NOMO-1 (cell line): Measurements from ENCODE around the gene OPHN1.
A peak's percentile ranks its signal among the peaks of the same experiment; 100 is the strongest.

Source experiments
- DNase-seq, 2 experiments: peaks; one replicate each; lab custom pipeline; 2025; ENCODE audit not compliant: unreplicated experiment in 2 of 2; lab: John Stamatoyannopoulos, UW

OPHN1 gene

DNA sequence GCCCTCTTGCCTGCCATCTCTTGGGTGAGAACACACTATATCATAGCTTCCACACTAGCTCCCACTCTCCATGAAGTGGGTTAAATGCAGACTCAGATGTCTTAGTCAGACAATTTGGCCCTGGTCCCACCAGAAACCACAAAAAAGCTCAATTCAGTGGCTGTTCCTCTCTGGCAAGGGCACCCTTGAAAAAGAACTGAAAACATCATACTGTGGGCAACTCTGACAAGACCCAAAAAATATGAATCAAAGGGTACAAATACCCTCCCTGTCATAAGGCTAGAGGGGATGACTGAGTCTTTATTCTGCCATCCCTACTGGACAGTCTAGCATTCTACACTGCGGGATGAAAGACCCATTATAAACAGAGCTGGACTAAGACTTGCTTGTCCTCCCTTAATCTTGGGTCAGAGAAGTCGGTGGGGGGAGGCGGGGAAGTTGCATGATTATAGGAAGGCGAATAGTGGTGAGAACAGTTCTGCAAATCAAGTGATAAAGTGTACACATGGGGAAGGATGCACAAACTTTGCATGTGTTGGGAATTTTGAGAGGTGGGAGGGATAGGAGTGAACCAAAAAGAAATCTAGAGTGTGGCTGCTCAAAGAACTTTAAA lies 172.1 kb downstream of the OPHN1 start:
- DNase-seq = no peak

DNA sequence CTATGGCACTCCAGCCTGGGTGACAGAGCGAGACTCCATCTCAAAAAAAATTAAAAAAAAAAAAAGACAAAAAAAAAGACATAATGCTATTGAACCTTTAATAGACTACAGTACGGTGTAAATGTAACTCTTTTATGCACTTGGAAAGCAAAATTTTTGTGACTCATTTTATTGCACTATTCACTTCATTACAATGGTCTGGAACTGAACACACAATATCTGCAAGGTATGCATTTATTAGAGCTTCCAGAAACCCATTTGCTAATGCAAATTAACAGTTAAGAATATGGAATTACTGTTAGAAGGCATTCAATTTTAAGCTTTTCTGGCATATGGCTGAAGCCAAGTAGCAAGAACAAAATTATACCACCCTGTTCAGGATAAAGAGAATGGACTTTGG lies 176.3 kb downstream of the OPHN1 start:
- no peak for DNase-seq

DNA sequence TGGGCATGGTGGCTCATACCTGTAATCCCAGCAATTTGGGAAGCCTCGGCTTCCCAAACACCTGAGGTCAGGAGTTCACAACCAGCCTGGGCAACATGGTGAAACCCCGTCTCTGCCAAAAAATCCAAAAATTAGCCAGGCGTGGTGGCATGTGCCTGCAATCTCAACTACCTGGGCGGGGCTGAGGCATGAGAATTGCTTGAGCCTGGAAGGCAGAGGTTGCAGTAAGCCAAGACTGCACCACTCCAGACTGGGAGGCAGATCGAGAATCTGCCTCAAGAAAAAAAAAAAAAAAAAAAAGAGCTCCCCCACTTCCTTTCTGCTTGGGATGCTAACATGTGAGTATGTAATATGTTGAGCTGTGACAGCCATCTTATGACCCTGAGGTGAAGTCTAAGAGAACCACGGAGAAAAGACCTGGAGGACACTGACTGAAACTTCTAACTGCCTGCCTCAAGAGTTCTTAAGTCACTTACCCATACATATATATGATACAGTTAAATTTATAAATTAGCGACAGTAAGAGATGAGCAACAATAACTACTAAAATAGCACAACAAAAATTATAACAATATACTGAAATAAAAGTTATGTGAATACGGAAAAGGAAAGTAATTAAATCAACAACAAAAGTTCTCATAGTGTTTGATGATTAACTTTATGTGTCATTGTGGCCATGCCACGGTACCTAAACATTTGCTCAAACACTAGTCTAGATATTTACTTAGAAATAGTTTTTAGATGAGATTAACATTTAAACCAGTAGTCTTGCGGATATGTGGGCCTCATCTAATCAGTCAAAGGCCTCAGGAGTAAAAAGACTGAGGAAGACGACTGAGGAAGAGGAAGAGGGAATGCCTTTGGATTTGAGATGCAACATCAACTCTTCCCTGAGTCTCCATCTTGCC lies 178.3 kb downstream of the OPHN1 start:
- no peak for DNase-seq

DNA sequence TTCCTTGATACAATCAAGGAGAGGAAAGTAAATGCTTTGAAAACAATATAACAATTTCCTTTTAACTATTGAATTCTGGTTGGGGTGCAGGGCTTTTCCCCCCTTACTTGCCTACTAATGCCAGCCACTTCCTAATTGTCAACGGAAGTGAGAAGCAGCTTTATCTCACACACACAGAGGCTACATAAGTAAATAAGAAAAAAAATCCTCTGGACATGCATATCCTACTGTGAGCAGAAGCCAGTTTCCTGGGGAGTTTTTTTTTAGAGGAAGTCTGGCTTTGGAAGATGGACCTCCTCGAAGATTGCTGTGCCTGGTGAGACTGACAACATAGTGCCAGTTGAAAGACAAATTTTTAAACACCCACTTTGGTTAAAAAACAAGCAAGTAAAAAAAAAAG lies 180.6 kb downstream of the OPHN1 start:
- DNase-seq = no peak

DNA sequence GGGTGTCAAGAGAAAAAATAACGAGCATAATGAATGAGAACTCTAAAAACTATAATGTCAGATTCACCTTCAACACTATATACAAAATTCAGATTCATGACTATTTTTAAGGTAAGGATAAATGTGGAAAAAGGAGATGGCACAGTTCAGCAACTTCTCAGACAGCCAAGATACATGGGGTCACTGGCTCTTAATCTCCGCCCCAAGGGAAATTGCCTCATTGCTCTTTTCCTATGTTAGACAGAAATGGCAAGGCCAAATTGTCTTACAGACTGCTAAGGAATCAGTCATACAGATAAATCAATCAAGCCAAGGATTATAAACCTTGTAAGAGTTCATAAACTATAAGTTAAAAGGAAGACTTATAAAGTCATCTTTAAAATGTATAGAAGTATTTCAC lies 183.4 kb downstream of the OPHN1 start:
- no peak for DNase-seq

DNA sequence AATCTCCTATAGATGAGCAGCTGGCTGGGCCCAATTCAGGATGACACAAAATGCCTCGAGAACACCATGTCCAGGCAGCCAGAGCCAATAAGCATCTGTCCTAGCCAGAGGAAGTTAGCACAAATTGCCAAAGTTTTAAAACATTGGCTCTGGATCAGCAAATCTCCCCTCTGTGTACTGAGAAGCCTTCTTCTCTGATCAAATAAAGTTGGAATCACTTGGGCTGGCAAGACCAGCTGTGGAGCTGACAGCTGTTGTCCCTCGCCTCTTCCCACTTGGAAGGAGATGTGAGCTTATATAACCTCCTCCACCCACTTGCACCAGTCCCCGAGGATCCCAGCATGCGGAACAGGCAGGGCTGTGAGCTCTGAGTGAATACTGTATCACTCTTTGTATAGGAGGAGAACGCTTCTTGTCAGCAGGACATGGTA lies 183.9 kb downstream of the OPHN1 start:
- no peak for DNase-seq

DNA sequence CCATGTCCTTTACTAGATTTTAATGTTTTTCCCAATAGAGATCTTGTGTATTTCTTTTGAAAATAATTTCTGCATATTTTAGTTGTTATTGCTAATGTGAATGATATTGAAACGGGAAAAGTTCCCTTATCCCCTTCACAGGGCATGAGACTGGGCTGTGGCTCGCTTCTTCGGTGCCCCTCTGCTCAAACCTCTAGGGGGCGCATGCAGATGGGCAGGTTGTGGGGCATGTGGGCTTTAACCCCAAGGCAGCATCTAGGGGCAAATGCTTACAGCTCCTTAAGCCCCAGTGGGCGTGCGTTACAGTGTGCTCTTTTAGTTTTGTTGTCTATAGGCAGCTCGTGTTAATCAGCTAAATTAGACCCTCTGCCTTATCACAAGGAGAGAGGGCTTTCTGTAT lies 194.7 kb downstream of the OPHN1 start:
- DNase-seq = peak in 1 of 2 experiments; percentile 6

DNA sequence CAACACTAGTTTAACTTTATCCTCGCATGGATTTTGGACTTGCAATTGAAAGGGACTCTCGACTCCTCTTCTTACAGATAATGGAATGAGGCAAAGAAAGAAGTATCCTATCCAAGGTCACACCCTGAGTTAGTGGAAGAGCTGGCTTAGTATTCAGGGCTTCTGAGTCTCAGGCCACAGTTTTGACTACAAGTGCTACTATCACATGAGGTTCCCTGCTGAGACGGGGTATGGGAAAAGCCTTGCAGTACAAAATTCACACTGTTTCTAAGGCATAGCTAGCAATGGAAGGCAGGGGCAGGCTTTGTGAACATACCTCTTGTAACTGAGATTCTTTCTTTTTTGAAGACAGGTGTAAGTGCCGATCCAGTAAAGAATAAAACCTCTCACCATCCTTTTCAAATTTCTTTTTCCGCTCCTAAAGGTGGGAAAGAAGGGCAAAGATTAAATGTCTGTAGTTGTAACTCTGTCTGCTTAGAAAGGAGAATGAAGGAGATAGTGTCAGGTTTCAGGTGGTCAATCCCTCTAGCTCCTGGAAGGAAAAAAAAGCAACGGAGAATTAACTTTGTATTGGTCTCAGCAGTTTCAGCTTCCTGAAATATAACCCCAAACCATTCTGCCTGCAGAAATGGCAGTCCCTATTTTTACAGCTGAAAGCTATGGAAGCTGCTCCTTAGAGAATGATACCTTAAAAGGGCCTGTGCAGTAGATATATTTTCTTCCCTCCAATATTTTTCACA lies 199.0 kb downstream of the OPHN1 start:
- no peak for DNase-seq

DNA sequence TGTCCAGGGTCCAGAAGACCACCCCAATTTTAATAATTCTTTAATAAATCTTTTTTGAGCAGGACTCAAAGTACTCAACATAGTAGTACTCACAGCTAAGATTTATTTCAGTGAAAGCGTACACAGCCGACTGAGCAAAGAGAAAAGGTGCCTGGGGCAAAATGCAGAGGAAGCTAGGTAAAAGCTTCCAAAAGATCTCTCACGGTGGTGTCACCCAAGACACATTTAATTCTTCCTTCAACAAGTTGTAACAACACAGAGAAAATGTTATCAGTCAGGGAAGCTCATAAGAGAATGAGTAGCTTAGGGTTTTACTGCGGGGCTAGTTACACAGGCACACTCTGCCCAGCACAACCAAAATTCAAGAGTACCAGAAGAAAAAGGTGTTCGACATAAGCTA lies 201.1 kb downstream of the OPHN1 start:
- no peak for DNase-seq

DNA sequence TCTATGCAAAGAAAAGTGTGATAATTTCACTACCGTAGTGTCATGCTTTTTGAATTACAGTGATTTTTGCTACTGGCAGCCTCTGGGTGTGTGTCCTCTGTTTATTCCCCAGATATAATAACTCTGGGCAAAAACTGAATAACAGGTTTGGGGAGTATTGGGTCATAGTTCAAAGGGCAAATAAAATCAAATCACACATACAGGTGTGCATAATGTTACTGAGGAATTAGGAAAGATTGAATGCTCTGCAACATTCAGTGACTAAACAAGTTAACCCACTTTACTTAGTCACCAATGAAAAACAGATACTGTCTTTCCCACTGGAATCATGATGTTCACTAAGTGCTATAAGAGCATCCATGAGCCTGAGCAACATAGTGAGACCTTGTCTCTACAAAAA lies 224.3 kb downstream of the OPHN1 start:
- DNase-seq = no peak

DNA sequence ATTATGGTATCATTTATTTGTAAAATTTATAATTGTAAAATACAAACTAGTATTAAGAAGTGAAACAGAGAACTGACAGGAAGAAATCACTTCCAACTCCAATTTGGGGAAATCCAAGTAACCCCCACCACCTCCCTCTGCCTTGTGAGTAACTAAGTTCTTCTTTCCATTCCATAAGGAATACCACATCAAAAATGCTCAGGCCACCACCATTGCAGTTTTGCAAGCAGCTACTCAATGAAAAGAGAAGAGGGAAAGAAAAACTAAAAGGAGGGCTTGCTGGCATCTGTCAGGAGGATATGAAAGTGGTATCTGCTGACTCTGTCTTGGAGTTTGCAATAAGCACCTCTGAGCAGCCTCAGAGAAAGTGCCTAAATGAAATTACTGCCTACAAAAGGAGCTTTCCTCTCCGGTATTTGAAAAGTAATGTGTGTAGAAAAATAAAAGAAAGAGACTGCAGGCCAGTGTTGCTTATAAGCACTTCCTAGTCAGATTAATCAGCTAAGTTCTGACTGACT lies 228.7 kb downstream of the OPHN1 start:
- no peak for DNase-seq

DNA sequence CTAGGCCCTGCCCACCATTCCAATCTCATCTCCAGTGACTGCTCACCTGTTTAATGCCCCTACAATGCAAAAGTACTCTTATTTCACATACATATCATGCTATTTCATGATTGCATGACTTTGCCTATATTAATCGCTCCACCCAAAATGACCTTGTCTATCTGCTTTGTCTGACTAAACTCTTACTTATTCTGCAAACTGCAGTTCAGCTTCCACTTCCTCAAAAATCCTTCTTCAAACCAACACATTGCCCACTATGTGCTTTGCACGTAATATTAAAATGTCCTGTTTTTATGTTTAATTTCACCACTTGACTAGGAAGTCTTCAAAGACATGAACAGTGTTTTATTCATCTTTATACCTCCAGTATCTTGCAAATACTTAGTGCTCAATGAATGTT lies 229.6 kb downstream of the OPHN1 start:
- DNase-seq = peak; percentile 11 to 48

DNA sequence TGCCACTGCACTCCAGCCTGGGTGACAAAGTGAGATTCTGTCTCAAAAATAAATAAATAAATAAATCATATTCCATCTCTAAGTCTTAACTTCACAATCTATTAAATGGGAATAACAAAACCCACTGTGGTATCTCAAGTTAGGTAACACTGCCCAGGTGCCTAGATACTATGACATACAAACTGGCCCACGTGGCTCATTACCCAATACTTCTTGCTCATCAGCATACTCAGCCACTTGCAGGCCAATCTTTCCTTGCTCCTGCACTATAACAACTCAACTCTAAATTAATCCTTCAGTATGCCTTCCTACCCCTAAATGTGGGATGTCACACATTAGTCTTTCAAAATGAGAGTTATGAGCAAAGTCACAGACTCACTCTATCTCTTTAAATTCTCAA lies 230.1 kb downstream of the OPHN1 start:
- DNase-seq = no peak

DNA sequence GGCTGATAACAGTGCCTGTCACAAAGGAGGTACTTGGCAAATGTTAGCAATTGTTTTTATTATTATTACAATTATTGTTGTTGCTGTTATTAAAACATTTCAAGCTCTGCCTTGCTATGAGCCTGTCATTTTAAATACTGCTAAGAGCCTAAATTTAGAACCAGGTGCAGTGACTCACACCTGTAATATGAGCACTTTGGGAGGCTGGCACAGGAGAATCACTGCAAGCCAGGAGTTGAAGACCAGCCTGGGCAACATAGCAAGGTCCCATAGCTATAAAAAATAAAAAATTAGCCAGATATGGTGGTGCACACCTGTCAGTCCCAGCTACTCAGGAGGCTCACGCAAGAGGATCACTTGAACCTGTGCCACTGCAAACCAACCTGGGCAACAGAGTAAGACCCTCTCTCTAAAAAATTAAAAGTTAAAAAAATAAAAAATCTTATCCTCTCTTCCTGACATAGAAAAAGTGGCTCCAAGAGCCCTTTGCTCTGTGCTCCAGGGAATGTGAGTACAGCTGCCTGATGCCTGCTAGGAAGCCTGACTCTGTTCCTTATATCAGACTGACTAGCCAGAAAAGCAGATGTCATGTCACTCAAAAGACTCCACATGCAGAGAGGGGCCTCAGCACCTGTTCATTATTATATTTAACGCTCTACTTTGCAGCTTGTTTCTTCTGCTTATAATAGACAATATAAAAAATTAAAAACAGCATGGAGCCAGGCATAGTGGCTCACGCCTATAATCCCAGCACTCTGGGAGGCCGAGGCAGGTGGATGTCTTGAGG lies 234.0 kb downstream of the OPHN1 start:
- DNase-seq = no peak

DNA sequence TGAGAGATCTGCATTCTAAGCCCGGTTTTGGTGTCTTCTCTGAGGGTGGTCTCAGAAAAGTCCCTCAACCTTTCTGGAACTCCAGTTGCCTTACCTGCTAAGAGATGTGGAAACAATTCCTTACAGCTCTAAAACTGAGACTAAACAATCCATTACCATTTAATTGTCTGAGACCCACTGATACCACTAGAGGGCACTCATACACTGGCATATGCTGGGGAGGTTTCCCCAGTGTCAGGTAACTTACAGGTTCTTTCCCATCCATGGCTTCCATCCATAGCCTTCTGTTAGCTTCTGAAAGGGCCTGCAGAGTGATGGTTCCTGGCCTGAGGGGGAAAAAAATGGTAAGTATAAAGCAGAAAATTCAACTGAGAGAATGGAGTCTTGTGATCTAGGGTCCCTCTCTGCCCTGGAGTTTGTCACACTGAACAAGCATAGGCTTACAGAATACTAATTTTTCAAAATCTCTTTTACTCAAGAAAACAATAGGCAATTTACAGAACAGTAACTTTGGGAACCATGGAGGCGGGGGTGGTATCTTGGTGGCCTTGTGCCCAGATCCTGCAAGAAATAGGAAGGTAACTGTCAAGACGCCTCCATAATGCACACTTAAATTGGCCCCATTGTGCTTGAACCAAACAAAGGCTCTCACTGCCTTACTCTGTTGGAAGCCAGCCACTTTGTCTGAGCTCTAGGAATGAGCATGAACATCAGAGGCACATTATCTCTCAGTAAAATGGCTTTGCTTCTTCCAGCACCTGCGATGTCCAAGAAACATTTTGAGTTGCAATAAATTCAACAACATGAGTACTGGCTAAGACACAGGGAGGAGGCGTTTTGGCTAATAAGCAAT lies 236.1 kb downstream of the OPHN1 start:
- DNase-seq = peak in 1 of 2 experiments; percentile 8

DNA sequence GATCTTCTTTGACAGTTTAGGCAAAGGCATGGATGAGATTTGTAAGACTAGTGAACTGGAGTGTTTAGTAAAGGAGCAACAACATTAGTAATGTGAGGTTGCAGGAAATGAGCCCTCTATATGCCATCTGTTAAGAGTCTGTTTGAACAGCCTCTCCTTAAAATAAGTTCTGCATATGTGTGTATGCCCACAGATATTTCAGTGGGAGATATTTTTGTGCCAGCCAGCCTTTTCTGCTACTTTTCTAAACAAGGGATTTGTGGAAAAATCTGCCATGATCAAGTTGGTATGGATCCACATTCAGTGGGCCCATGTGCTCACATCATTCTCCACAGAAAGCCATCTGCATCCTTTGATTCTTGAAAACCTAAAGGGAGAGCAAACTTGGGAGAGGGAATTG lies 237.7 kb downstream of the OPHN1 start:
- DNase-seq = no peak

DNA sequence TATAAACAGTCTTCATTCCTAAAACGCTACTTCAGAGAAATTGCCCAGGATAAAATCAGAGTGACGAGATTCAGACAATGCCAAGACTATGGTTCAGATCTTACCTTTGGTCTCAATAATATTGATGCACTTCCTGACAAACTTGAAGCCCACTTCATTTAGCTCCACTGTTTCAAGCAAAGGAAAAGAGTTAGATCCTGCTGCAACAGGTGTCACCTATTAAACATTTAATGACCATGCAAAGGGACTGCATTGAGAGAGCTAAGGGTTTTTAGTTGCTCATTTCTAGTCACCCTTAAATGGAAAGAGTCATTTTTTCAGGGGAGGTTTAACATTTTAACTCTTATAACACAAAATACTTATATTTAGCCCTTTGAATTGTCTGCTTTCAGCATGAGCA lies 239.5 kb downstream of the OPHN1 start:
- DNase-seq = no peak

DNA sequence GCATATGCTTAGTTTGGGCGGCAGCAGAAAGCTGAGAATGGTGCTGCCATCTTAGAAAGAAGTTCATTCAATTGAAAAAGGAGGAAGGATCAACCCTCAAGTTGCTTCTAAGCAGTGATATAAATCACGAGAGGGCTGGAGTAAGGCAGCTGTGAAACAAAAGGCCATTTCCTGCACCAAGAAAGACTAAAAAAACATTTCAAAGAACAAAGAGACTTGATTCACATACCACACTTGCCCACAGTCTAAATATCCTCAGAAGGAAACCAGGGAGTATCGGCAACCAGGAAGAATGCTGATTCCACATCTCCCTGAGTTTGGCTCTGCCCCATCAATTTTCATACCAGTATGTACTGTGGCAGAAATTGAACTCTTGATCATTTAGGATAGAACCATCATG lies 240.1 kb downstream of the OPHN1 start:
- no peak for DNase-seq

DNA sequence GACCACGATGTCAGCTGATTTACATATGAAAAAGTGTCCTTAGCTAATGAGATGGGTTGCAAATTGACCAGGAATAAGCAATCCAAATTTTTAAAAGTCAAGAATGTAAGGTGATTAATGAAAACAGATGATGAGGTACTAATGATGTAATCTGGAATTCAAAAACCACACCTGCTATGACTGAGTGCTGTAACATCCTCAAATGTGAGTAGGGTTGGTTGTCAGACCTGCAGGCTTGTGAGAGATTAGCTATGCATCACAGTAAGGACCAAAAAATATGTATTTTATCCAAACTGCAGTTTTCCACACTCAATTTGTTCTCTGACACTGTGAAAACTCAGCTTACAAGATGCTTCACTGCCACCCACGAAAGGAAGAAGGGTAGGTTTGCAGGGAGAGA lies 242.5 kb downstream of the OPHN1 start:
- DNase-seq = no peak
